Endothelial cell of umbilical vein (primary cell): ENCODE data around the gene FOXP4. TPM values are rescaled to one million over a fixed set of nuclear protein-coding genes. Genes with fewer than 3 reads are reported as not detected.

ENCODE experiments used
- BruUV-seq: library from RNA; stranded (reverse); fragments of 400-500 nt; replicated peaks from 2 replicates; lab custom pipeline; 2021; lab: Mats Ljungman, UMichigan
- CTCF ChIA-PET: fragments of 300-600, 350-600 bp; sonication (Branson Sonifier 250); formaldehyde crosslinking; loops from one replicate; lab custom pipeline; 2021; ENCODE audit warnings: antibody characterized with exemption, inconsistent platforms; lab: Charles Lee
- POLR2A ChIA-PET: fragments of 300-600, 350-600 bp; sonication (Branson Sonifier 250); formaldehyde crosslinking; loops from one replicate; lab custom pipeline; 2021; ENCODE audit warnings: antibody characterized with exemption, inconsistent platforms; lab: Charles Lee
- DNase-seq: peaks from one replicate; pipeline ENCODE4 v3.0.0-alpha.2; 2011; ENCODE audit warnings: low read depth, low spot score
- FAIRE-seq: peaks from 2 replicates; lab custom pipeline; 2011; peaks lifted over from hg19 to GRCh38; lab: Jason Lieb, UNC
- H2AFZ ChIP-seq: 2 replicates; pipeline ENCODE4 v1.6.0; 2012; ENCODE audit warnings: low read depth, low read length, control low read depth, inconsistent platforms
- H3K27ac ChIP-seq: 2 replicates; pipeline ENCODE4 v1.5.1; 2011; ENCODE audit warnings: low read depth, mild to moderate bottlenecking, control low read depth, low read length, moderate library complexity; ENCODE audit not compliant: insufficient read depth
- H3K27me3 ChIP-seq, 2 experiments: 2 replicates each; pipeline versions ENCODE4 v1.6.0 to v1.6.1; 2011; ENCODE audit warnings: low read length in 2 of 2, mixed read lengths in 1 of 2; ENCODE audit not compliant: control insufficient read depth in 2 of 2, insufficient read depth in 2 of 2
- H3K36me3 ChIP-seq, 2 experiments: 2 replicates in 1 of 2; 3 replicates in 1 of 2; pipeline ENCODE4 v1.5.1; 2011; ENCODE audit warnings: low read length in 2 of 2, mild to moderate bottlenecking in 1 of 2, moderate library complexity in 1 of 2; ENCODE audit not compliant: control insufficient read depth in 2 of 2, insufficient read depth in 2 of 2; ENCODE audit errors: extremely low read depth in 1 of 2
- H3K4me1 ChIP-seq: 3 replicates; pipeline ENCODE4 v1.5.1; 2011; ENCODE audit warnings: mild to moderate bottlenecking, low read length; ENCODE audit not compliant: control insufficient read depth, insufficient read depth; ENCODE audit errors: extremely low read depth
- H3K4me2 ChIP-seq: 2 replicates; pipeline ENCODE4 v1.6.1; 2011; ENCODE audit warnings: low read length, control low read depth, mixed read lengths; ENCODE audit not compliant: insufficient read depth
- H3K4me3 ChIP-seq, 3 experiments: fragments of 200-600 bp in 1 of 3; sonication (generic), shearing (Covaris generic) in 1 of 3; replicated peaks in 1 of 3; 2 replicates each; pipeline ENCODE4 v1.5.1; 2011 to 2016; ENCODE audit warnings: control low read depth in 3 of 3, low read length in 3 of 3, mild to moderate bottlenecking in 2 of 3, inconsistent platforms in 1 of 3, low read depth in 1 of 3, moderate library complexity in 1 of 3; ENCODE audit not compliant: insufficient read depth in 1 of 3
- H3K79me2 ChIP-seq: 2 replicates; pipeline ENCODE4 v1.6.0; 2012; ENCODE audit warnings: low read length, inconsistent platforms; ENCODE audit not compliant: control insufficient read depth, insufficient read depth
- H3K9ac ChIP-seq: replicated peaks from 2 replicates; pipeline ENCODE3; 2011; ENCODE audit warnings: low read length, control low read depth; ENCODE audit not compliant: insufficient read depth; ENCODE audit errors: extremely low read depth
- H3K9me1 ChIP-seq: replicated peaks from 3 replicates; pipeline ENCODE4 v1.6.0; 2011; ENCODE audit warnings: mild to moderate bottlenecking, low read length; ENCODE audit not compliant: control insufficient read depth, insufficient read depth; ENCODE audit errors: extremely low read depth
- H3K9me3 ChIP-seq: replicated peaks from 2 replicates; pipeline ENCODE4 v1.5.1; 2012; ENCODE audit warnings: low read length, inconsistent platforms; ENCODE audit not compliant: control insufficient read depth, insufficient read depth
- H4K20me1 ChIP-seq: replicated peaks from 2 replicates; pipeline ENCODE3; 2011; ENCODE audit warnings: mild to moderate bottlenecking, low read length; ENCODE audit not compliant: control insufficient read depth, insufficient read depth; ENCODE audit errors: extremely low read depth
- CTCF ChIP-seq, 2 donors: IDR thresholded peaks; 1 replicate in 1 of 2; 2 replicates in 1 of 2; pipeline ENCODE4 v1.5.1; 2011; ENCODE audit warnings: low read length in 2 of 2, mild to moderate bottlenecking in 2 of 2, moderate library complexity in 2 of 2, control low read depth in 1 of 2, inconsistent platforms in 1 of 2, low read depth in 1 of 2; ENCODE audit not compliant: insufficient read depth in 1 of 2; ENCODE audit errors: extremely low read depth in 1 of 2
- EZH2 ChIP-seq: IDR thresholded peaks from 2 replicates; pipeline ENCODE4 v1.6.1; 2012; ENCODE audit warnings: borderline replicate concordance, low read depth, mild to moderate bottlenecking, moderate library complexity, low read length, inconsistent platforms; ENCODE audit not compliant: severe bottlenecking
- FOS ChIP-seq: IDR thresholded peaks from 2 replicates; pipeline ENCODE4 v1.6.1; 2011; ENCODE audit warnings: mild to moderate bottlenecking, low read length, moderate library complexity, borderline replicate concordance; ENCODE audit not compliant: insufficient read depth
- JUN ChIP-seq: IDR thresholded peaks from 2 replicates; pipeline ENCODE4 v1.6.1; 2011; ENCODE audit warnings: borderline replicate concordance, low read depth; ENCODE audit not compliant: insufficient read length, insufficient read depth
- MAX ChIP-seq: IDR thresholded peaks from 2 replicates; pipeline ENCODE4 v1.6.1; 2011; ENCODE audit not compliant: insufficient read depth, insufficient read length
- POLR2A ChIP-seq: IDR thresholded peaks from 2 replicates; pipeline ENCODE4 v1.6.1; 2012; ENCODE audit warnings: low read depth, mild to moderate bottlenecking, control low read depth, low read length
- dilution Hi-C: fragments of 300-500 bp; cut with MboI; formaldehyde crosslinking; loops from one replicate; pipeline ENCODE4 v1.15.0; 2019; ENCODE audit warnings: low sequenced_read_pairs; ENCODE audit not compliant: extremely low pct_ligation_motif_present
- intact Hi-C: fragments of 100-400 bp; cut with micrococcal nuclease; formaldehyde crosslinking; loops from one replicate; pipeline ENCODE4 v1.10.0; 2022
- polyA plus RNA-seq, 4 experiments: library from polyadenylated mRNA; depleted of rRNA in 3 of 4; stranded (reverse) in 3 of 4; unstranded in 1 of 4; fragments of >200 nt; gene quantifications; 2 replicates each; pipeline versions ENCODE4 v1.2.1 to v1.2.3, GENCODE V29; 2011 to 2012; ENCODE audit warnings: missing spikeins in 1 of 4
- total RNA-seq: library from RNA; stranded (reverse); gene quantifications from 2 replicates; pipeline ENCODE4 v1.2.3, GENCODE V29; 2021

FOXP4 gene
- total and polyA plus RNA-seq, 2 donors (not counting 3 experiments of a cell fraction or from before 2014, with no cell fraction given): 5.6 to 23.9 TPM

GRCh38 chr6:41602864-41603608, 56.9 kb downstream of the FOXP4 start:
- Histone ChIP-seq H3K9me1 (no peaks in the 10 kb centered on the region), H3K9ac (no peak overlapping the region), H2AFZ (no peak overlapping the region), H3K27me3 (no peaks in the 10 kb centered on the region), H3K4me3 (no peak overlapping the region), H3K9me3 (no peaks in the 10 kb centered on the region), H4K20me1 (no peaks in the 10 kb centered on the region), H3K79me2 (no peaks in the 10 kb centered on the region), H3K27ac (no peak overlapping the region), H3K4me2 (no peak overlapping the region), H3K4me1 (no peaks in the 10 kb centered on the region), H3K36me3 (peaks cover 0 to 2% of the 10 kb centered on the region in 2 experiments)
- ChIA-PET POLR2A (interaction anchor here (1.0 kb wide), 1 partner anchor 79 kb away, joined by 4 read pairs; no protein-coding TSS in a partner anchor), CTCF (interaction anchor here (0.6 to 7.2 kb wide), 47 partner anchors 8 to 440 kb away, joined by 3 to 226 read pairs (median 6); partner anchors contain the start of genes FOXP4 and MDFI)
- intact Hi-C loops (loop anchor here (1.0 kb wide), 4 partner anchors 35 to 234 kb away; partner anchors contain the start of gene MDFI), dilution Hi-C loops (no loop called here)
- no TSS peak for BruUV-seq
- FAIRE-seq (peak; percentile 96), DNase-seq (peak; percentile 82)
- TF ChIP-seq EZH2 (no peak), FOS (no peak), JUN (no peak), MAX (no peak), POLR2A (no peak), CTCF (IDR thresholded peaks at IDR 0.05; ENCODE audit: extremely low read depth in 1 of 2, insufficient read depth in 1 of 2, low read depth in 1 of 2, low read length in 2 of 2) (peak; percentile 89 to 91)
